NCI-H128 (cell line): ENCODE data around the gene CDH23.

Experiments used
- DNase-seq: peaks from one replicate; lab custom pipeline; 2025; ENCODE audit not compliant: unreplicated experiment; lab: John Stamatoyannopoulos, UW

CDH23 gene

DNA sequence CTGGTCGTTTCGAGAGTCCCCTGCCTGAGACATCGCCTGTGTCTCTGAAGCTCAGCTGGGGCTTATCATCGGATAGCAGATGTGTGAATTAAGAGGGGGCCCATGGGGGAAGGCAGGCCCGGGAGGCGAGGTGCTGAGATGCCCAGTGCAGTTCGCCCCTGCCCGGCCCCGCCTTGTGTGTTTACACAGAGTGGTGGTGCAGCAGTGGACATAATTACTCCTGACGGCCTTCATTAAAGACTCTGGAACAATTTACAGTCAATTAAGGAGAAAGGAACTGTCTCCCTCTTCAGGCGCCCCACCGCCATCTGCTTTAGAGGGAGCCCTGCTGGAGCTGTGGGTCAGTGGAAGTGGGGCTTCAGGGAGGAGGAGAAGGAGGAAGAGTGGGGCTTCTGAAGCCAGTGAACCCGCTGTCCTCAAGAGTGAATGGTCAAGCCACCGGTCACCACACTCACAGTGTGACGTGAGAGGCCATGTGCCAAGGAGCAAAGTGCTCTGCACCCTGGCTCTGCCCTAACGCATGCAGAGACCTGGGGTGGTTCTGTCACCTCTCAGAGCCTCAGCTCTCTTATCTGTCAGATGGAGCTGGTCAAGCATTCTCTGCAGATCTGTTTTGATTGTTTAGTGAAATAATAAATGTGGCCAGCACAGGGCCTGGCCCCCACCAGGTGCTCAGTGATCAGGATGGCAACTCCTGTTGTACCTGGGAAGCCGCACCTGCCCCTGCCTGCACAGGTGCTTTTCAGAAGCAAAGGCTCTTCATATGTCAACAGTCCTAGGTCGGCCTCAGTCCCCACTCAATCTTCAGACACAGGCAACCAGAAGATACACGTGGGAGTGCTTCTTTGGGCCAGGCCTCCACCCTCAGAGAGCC lies 65.6 kb downstream of the CDH23 start:
- DNase-seq = no peak

DNA sequence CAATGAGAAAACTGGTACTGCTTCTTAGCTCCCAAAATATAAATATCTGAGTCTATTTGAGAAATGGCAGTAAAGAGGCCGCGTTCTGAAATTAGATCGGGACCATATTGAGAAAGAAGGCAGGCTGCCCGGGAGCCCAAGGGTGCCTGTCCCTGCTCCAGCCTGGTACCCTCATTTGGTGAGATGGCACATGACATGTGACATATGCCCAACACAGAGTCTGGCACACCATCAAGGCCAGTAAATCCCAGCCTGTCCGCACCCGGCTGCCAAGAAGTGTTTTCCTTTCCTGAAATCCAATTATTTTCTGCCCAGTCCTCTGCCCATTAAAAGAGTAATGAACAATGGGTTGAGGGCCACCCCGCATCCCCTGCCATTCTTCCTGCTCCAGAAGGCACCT lies 66.4 kb downstream of the CDH23 start:
- DNase-seq = no peak

DNA sequence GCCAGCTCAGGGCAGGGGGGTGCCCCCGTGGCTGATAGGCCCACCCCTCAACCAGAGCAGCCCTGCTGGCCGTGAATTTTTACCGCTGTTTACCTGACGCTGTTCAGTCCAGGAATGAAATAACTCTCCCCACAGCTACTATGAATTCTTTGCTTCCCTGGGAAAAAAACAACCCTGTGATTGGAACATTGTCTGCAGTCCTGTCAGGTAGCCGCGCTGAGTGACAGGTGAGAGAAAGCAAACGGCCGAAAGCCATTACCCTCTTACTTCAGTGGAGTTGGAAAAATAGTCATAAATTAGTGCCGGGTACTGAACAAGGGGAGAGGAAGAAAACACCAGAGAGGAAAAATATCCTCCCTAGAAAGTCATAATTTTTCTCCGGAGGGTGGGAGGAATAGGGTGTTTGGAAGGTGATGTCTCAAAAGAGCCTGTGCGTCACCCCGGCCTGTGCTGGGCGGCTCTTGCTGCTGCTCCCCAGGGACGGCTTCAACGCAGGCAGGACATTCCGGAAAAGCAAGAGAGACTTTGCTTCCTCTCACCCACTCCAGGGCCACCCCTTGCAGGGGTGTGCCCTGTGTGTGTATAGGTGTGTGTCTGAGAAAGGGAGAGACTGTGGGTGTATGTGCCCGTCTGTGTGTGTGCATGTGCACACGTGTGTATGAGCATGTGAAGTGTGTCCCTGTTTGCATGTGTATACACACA lies 69.0 kb downstream of the CDH23 start:
- no peak for DNase-seq

DNA sequence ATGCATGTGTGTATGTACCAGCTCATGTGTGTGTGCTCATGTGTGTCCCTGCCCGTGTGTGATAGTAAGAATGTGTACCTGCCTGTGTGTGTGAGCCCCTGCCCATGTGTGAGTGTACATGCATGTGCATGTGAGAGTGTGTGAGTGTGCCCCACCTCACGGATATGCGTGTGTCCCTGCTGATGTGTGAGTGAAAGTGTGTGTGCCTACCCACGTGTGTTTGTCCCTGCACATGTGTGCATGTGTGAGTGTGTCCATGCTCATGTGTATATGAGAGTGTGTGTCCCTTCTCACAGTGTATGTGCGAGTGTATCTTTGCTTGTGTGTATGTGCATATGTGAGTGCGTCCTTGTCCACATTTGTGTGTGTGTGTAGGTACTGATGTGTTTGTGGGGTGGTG lies 69.6 kb downstream of the CDH23 start:
- no peak for DNase-seq

DNA sequence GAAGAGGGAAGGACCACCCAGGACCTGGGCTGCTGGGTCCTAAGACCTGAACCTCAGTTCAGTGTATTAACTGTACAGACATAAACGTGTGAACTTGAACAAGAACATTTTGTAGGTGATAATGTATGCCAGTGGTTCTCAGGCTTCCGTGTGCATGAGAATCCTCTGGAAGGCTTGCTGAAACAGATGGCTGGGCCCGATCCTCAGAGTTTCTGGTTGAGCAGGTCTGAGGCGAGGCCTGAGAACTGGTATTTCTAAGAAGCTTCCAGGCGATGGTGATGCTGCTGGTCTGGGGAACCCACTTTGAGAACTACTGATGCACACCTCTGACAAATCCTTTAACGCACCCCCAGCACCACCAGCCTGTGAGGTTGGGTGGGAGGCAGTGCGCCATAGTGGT lies 70.4 kb downstream of the CDH23 start:
- DNase-seq = no peak

DNA sequence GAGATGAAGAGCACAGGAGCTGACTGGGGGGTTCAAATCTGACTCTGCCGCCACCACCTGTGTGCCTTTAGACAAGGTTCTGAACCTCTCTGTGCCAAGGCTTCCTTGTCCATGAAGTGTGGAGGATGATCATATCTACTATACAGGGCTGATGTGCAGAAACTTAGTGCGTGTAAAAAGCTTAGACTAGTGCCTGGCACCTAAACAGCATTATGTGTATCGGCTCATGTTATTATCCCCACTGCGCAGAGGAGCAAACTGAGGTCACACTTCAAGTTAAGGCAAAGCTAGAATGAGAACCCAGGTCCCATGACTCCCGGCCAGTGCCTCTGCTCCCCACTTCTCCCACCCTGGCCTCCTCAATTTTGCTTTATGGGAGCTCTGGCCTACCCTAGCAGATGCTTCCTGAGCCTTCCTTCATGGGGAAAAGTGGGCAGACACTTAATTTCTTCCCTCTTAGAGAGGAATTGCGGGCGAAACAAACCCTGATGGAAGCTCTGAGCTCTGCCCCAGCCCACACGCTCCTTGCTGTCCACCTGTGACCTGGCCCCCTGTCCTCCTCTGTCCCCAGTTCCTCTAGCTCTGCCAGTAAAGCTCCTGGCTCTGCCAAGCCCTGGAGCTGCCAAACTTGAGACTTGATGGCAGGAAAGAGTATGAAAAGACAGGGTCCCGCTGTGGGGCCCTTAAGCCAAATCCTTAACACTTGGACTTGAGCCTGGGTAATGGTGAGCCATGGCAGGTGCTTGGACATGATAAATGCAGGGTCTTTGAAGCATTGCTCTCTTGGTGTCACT lies 71.0 kb downstream of the CDH23 start:
- no peak for DNase-seq

DNA sequence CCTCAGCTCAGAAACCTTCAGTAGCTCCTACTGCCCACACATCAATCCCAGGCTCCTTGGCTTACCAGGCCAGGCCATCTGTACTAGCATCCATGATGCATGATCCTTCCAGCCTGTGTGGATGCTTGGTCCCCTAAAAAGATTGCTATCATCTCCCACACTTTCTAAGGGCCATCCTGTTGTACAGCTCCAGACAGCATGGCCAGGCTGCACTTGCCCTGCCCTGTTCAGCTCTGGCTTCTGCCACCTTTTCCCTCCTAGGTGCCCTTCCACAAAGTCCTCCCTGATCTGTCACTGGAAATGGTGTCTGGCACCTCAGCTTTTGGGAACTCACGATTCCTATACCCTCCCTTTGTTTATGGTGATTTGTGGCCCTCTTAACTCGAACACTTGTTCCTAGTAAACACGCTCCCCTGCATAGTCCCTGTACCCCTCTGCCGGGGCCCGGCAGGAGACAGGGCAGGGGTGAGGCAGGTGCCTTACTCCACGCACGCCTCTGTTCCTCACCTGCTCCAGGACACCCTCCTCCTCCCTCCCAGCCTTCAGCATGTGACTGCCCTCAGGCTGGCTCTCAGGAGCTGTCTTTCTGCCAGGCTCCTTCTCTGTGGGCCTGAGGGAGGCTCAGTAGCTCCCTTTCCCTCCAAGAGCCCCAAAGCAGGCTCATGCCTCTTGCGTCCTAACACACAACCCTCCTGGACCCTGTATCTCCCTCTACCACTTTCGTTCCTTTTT lies 71.8 kb downstream of the CDH23 start:
- no peak for DNase-seq

DNA sequence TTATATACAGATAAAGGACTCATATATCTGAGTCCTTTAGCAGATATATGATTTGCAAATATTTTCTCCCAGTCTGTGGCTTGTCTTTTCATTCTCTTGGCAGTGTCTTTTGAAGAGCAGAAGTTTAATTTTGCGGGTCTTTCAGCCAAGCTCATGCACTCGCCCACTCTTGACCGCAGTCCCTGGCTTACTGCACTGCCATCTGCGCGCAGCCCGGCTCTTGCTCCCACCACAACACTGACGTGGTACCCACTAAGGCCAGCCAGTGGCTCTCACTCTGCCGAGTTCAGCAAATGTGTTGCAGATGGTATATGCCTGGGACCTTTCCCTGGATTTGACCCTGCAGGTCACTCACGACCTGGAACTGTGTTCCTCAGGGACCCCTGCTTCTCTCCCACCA lies 74.3 kb downstream of the CDH23 start:
- DNase-seq = no peak

DNA sequence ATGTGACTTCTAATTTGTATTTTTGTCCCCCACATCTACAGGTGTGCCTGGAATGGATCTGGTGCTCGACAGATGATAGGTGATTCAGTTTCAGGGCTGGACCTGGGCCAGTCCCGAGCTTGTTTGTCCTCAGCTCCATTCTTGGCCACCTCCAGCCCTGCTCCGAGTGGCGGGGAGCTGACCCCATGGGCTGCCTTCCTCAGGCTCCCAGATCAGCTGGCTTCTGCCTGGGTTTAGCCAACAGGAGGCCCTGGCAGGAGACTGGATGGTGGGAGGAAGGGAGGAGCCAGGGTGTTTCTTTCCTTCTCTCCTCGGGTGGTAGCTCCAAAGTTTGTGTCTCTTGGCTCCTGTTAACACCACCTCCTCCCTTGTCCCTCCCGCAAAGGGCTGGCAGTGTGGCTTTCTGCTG lies 75.2 kb downstream of the CDH23 start:
- DNase-seq = no peak

DNA sequence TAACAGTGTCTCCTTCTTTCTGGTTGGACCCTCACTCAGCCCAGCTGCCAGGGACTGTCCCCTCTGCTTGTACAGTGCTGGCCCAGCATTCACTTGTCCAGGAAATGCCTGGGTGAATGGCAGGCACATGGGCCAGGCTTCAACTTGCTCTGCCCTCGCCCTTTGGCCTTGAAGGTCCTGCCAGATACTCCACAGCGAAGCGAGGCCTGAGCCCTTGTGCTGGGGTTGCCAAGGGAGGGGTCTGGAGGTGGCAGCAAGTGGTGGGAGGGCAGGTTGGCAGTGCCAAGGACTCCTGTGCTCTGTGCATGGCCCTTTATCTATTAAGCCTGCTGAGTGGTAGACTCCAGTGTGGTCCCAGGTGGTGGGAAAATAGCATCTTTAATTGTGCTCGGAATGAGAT lies 75.7 kb downstream of the CDH23 start:
- no peak for DNase-seq

DNA sequence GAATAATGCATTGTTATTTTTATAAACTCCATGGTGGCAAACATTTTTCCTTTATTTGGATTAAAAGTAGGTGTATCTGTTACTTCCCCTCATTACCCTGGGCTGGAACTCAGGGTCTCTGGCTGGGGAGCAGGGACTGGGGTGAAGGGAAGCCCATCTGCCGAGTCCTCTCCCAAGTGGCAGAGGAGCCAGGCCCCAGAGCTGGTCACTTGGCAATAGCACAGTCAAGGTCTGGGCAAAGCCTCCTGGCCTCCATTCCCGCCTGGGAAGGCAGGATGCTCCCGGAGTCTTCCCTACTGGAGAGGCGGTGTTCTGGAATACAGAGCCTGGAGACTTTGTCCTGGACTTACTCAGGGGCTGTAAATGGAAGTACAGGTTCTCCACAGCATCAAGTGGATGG lies 76.2 kb downstream of the CDH23 start:
- no peak for DNase-seq

DNA sequence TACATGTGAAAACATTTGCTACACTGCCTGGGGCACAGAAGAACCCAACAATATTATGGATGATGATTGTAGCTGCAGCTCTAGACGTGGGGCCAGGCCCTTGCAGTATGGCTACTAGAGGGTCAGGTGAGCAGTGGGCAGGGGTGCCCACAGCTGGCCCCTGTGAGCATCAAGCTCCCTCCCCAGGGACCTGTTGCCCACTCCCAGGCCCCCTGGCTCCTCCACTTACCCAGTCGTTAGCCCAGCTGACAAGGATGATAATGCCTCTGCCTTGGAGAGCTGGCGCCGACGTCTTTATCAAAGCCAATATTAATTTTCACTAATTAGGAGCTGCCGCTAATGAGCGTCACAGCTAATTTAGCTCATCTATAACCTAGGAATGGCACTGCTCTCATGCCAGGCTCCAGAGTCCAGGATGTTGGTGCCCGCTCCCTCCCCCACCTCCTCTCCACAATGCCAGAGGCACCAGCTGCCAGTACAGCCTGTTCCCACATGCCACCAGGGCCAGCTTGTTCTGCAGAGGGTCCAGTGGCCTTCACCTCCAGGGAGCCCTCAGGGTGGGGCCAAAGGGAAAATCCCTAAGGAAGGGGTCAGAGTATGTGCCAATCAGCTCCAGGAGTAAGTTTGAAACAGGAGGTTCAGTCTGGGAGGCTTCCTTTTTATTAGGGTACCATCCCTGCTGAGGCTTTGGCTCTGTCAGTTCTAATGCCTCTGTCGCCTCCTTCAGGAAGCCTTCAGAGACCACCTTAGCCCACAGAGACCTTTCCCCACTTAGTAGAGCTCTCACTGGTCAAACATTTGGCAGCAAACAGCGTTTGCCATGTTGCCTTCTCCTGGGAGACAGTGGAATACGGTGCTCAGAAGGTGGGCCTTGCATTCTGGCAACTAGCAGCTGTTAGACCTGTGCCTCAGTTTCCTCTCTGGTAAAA lies 77.2 kb downstream of the CDH23 start:
- DNase-seq = no peak

DNA sequence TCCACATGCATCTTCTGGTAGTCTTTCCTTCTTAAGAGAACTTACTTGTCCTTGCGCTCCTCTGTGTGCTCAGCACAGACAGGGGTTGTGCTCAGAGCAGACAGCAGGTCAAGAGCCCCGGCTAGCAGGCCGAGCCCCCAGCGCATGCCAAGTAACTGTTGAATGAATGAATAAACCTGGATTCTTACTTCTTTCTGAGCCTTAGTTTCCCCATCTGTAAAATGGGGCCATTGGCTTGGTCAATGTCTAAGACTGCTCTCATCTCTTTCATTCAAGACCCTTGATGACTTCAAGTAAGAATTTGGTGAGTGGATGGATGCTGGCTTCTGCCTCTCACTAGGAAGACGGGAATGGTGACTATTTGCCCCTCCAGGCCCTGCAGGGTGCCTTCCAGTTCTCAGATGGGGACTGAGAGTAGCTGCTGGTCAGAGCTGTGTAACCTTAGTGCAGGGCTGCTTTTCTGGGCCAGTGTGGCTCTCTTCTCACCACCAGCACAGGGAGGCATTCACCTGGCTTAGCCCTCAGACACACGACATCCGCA lies 78.1 kb downstream of the CDH23 start:
- no peak for DNase-seq

DNA sequence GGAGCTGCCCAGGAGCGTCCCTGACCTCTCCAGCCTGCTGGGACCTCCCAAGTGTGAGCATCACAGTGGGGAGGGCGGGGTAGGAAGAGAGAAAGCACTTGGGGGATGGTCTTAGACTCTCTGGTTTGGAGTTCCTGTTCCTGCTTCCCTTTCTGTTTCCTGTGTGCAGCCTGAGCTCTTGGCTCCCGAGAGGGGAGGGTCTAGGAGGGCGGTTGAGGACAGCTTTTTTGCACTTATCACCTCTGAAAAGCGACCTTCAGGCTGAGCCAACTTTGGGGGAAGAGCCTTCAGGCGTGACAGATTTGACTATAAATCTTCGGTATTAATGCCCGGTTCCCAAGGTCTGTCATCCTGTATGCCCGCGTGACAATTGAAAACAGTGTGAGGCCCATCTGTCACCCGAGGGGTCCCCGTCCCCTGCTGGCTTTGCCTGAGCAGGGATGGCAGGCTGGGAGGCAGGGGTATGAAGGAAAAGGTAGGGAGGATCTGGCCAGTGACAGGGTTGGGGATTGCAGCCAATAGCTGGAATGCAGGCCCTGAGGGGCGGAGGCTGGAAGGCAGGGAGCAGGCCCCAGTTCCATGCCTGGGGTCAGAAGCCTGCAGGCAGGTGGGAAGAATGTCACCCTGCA lies 78.6 kb downstream of the CDH23 start:
- no peak for DNase-seq

DNA sequence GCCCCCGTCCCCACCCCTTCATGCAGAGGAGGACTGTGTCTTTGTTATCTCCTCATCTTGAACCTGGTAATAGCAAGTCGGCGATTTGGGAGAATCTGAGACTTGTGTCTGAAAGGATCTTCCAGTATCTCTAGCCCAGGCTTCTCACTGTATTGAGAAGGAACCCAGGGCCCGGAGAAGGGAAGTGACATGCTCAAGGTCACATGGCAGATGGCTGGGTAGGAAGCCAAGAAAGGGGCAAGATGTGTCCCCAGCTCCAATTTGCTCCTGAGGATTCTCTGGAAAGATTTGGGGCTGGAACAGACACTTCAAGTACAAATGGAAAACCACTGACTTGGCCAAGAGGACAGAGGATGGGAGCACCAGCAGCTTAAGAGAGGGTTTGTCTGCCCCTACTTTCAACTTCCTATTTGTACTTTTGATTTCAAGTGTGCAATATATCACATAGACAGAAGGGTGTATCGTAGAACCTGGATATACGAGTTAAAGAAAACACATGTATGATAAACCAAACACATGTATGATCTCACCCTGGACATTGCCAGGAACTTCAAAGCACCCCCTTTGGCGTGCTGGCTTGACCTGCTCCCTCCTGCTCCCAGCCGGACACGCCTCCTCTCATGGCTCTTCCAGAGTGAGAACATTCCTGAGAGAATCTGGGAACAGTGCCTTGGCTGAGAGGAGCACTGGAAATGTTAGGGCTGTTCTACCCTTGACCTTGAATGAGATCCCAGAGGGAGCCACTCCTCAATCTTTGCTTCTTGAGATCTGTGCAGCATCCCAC lies 79.7 kb downstream of the CDH23 start:
- DNase-seq = no peak

DNA sequence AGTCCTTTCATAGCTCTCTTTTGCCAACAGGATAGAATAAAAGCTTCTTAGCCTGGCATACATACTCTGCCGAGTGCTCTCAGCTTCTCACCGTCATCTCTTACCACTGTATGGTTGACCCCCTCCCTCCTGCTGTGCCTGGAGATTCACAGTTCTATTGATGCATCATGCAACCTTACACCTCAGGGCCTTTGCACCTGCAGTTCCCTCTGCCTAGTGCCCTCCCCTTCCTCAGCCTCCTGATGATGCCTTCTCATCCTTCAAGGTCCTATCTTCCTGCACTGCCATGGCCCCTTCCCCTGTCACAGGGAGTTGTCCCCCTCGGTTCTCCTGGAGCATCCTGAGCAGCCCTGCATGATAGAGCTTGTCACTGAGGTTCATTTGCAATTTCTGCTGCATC lies 81.5 kb downstream of the CDH23 start:
- DNase-seq = no peak

DNA sequence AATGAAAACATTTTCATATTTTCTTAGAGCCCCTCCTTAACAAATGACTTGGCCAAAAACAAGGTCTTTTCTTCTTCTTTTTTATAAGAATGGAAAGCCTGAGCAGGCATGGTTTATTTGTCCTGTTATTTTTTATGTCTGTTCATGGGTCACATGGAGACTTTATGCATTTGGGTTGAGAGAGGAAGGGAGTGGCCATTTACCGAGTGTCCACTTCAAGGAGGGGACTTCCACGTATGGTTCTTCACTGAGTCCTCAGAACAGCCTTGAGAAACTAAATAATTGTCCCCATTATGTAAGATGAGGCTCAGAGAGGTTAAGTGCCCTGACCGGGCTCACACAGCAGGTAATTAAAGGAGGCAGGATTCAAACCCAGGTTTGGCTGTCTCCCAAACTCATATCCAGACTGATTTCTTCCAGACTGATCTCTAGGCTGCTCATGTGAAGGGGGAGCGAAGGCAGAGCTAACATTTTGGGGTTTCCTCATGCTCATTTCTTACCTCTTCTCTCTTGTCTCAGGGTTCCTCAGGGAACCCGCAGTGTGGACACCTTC lies 82.2 kb downstream of the CDH23 start:
- no peak for DNase-seq

DNA sequence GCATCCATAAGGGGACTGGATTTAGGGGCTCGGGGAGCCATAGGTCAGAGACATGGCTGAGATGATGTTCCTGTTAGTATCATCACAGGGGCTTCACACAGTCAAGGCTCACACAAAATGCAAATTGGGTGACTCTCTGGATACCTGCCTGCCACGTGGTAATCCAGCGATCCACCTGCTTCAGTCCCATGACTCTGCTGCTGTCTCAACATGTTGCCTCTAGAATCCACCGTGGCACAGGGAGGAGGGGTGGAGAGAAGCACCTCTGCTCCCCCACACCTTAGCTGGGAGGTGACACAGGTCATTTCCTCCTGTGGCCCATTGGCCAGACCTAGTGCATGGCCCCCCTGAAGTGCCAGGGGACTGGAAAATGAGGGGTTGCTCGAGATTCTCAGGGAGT lies 83.1 kb downstream of the CDH23 start:
- no peak for DNase-seq
